ENCODE measurements around the gene CAMTA1.
"Not testable (repeated sequence)": the region's sequence is repeated elsewhere in the genome, so short reads cannot be mapped to it uniquely, and the experiment has no call there.

Gene CAMTA1

DNA sequence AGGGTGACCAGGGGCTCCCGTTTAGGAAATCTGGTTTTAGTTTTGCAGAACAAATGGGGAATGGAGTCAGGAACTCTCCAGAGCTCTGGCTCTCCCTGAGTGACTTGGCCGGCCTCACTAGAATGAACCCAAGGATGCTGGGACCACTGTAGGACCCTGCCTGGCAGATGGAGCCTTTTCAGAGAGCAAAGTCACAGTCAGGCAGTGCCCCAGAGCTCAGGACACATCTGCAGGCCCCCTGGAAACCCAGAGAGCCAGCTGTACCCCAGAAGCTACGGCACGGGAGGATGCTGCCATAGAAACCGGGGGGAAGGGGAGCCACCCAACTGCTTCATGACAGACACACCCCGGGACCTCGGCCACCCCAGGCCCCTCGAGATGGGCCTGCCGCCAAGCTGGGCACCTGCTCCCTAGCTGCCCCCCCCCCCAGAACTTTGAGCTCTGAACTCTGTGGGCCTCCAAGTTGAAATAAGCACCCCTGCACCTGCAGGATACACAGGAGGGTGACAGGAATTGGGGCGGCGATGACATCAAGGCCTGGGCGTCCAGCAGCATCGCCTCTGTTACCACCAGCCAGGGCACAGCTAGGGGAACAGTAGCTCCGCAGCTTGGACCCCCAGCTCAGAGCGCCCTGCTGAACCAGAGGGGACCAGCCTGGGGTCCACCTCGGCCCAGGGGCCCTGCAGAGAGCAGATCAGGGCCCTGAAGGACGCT, 894.1 kb downstream of the CAMTA1 start:
- no peak for DNase-seq

DNA sequence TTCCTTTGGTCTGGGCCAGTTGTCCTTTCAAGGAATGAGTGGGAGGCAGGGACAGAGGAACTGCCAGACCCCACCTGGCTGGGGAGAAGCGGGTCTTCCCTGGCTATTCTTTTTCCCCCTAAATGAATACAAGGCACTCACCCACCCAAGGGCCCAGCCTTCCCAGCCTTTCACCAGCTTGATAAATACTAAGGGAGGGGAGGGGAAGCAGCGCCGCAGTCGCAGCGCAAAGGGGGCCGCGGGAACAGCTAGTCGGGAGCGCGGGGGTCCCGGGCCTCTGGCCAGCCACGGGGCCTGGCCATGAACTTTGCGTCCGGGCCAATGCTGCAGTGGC, 894.6 kb downstream of the CAMTA1 start:
- no peak for DNase-seq

DNA sequence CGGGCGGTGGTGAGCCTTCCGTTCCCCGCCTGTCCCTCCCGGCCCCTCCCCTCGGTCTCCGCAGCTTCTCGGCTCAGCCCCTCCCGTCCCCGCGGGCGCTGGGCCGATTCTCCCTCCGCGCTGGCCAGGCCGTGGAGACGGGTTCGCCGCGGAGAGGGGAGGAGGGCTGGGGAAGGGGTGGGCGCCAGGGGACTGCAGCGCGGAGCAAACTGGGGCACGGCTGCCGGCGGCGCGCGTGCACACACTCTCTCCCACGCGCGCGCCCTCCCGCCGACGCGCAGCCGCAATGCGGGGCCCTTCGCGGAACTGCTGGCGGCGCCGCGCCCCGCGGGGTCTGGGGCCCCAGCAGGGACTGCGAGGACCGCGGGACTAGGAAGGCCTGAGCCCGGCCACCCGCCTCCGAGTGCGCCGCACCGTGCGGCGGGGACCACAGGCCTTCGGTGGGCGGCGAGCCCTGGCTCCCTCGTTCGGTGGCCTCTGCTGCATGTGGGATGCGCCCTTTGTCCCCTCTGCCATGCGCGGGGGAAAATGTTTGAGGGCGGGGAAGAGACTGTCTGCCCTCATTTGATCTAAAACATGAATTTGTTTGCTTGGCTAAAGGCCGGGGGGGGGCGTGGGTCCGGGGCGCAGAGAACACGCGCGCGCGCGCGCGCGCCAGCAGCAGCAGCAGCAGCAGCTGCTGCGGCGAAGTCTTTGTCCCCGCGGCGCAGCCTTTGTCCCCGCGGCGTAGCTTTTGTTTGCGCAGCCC, 895.1 kb downstream of the CAMTA1 start:
- peak; percentile 85 for DNase-seq

DNA sequence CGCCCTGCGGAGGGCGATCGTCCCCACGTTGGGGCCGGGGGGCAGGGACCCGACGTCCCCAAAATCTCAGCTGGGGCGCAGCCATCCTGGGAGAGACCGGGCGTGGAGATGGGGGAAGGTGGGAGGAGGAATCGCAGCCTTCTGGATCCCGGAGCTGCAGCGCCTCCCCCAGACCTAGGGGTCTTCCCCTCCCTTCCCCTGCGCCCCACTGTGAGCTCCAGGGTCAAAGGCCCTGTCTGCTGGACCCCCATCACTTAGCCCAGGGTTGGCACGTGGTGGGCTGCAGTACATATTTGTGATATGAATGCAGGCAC, 895.7 kb downstream of the CAMTA1 start:
- peak; percentile 67 for DNase-seq

DNA sequence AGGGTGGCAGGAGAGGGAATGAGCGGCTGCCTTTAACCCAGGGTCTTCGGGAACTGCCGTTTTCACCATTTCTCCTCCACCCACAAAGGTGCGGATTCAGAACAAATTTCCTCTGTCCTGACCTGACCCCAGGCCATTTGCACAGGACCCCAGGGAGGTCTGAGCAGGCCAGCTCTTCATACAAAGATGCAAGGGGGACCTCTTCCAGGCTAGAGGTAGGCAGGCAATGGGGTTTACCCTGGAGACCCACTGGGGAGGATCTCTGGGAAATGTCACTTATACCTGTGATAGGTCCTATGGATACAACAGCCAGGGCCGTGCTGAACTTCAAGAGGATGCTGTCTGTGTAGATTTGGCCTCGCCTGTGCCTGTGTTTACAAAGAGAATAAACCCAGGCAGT, 896.1 kb downstream of the CAMTA1 start:
- no peak for DNase-seq

DNA sequence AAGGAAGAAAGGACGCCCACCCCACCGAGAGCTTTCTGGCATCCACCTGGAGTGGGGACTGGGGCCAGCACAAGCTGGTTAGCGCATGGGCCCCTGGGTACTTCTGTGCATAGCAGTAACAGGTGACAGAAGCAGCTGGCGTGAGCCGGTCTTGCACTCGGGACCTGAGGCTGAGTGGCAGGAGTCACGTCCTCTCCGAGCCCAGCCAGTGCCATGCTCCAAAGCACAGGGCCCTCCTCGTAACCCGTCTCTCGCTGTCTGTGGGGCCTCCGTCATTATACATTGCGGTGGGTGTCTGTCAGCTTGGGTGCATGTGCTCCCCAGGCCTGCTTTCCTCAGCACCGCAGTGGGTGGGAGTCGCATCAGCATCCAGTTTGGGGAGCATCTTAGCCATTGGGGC, 898.3 kb downstream of the CAMTA1 start:
- DNase-seq = no peak

DNA sequence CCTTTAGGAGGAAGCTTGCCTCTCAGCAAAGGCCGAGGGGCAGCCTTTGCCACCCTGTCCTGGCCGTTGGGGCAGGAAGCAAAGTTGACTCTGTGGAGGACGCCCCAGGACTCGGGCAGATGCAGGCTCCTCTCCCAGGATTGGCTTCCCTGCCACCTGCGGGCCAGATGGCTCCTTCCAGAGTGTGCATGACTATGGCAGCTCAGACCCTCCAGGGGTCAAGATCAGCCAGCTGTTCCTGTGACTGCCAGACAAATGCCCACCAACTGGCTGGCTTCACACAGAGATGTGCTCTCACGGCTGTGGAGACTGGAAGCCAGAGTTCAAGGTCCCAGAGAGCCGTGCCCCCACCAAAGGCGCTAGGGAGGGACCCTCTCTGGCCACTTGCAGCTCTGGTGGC, 898.9 kb downstream of the CAMTA1 start:
- DNase-seq = no peak

DNA sequence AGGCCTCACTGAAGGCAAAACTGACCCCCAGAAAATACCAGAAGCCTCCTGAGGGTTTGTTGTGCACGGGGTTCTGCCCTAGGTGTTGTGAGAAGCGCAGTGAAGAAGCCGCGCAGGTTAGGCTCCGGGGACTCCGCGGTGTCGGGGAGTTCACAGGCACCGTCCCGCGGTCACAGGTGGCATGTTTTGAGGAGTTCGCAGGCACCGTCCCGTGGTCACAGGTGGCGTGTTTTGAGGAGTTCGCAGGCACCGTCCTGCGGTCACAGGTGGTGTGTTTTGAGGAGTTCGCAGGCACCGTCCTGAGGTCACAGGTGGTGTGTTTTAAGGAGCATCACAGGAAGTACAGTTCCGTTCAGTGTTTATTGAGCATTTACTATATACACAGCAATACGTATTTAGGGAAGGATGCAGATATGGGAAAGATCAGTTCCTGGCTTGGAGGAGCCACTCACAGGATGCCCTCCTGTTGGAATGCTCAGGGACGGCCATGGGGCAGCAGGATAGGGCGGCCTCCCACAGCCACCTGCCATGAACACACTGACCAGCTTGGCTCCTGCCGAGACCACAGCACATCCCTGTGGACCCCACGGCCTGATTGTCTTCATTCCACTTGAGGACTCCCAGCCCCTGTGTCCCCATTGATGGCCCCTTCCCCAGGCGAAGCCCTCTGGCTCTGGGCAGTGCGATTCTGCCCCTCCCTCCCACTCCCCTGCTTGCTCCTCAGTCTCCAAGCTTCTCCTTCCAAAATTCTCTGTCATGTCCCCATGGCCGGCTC, 899.8 kb downstream of the CAMTA1 start:
- no peak for DNase-seq

DNA sequence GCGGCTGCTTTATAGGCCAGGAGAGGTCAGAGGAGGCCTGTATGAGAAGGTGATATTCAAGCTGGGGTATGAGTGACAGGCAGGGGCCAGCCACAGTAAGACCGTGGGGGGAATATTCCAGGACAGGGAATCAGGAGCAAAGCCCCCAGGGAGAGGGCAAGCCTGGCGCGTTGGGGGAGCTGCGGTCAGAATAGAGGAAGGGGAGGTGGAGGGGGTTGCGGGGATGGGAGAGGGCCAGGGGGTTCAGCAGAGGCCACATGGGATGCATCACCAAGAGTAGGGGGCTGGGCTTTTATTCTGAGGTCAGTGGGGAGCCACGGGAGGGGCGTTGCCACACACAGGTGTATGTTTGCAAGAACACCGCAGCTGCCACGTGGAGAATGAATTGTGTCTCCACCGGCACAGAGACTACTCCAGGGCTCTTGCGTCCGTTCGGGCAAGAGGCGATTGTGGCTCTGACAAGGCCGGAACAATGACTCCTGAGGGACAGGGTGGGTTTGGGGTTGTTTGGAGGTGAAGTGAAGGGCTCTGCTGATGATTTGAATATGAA, 901.1 kb downstream of the CAMTA1 start:
- no peak for DNase-seq

DNA sequence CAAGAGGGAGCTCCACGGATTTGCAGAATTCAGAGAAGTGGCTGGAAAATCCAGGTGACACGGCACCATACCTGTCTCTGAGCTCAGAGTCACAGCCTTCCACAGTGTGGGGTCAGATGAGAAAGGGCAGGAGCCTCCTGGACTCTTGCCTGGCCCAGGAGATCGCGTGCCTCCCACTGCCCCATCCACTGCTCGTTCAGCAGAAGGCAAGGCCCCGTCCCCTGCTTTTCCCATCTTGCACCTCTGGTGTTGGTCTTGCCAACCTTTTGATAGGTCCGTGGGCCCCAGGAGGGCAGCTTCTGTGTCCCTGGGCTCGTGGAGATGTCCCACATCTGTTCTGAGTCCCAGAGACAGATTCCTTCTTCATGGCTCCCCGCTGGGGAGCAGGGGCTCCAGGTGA, 902.2 kb downstream of the CAMTA1 start:
- no peak for DNase-seq

DNA sequence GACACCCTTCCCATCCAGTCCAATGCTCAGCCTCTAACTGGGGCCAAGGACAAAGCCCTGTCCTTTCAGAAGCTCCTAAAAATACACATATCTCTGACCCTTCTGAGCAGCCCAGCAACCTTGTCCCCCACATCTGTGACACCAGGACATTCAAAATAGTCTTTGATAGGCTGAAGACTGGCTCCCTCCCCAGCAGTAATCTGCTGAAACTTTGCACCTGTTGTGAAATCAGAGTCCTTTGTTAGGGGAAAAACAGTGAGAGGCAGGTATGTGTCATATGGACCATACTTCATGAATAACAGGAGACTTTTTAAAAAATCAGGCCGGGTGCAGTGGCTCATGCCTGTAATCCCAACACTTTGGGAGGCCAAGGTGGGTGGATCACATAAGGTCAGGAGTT, 903.4 kb downstream of the CAMTA1 start:
- no peak for DNase-seq

DNA sequence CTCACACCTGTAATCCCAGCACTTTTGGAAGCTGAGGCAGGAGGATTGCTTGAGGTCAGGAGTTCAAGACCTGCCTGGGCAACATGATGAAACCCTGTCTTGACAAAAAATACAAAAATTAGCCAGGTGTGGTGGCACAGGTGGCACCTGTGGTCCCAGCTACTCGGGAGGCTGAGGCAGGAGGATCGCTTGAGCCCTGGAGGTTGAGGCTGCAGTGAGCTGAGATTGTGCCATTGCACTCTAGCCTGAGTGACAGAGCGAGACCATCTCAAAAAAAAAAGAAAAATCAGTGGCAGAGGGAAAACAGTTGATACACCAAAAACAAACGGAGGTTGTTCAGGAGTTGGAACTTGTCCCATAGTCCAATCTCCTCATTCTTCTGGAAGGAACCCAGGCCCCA, 904.1 kb downstream of the CAMTA1 start:
- not testable (repeated sequence) for DNase-seq

DNA sequence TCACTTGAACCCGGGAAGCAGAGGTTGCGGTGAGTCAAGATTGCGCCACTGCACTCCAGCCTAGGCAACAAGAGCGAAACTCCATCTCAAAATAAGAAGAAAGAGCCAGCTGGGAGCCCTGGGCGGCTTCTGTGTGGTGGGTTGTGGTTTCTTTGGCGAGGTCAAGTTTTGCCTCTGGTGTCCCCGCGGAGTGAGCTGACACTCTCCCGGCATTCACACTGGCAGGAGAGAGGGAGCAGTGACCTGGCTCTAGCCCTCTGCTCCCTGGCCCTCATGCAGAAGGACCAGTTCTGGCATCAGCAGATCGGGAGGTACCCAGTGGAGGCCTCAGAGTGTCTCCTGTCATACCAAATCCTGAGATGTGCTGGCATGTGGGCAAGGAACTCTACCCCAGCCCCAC, 904.8 kb downstream of the CAMTA1 start:
- DNase-seq = no peak

DNA sequence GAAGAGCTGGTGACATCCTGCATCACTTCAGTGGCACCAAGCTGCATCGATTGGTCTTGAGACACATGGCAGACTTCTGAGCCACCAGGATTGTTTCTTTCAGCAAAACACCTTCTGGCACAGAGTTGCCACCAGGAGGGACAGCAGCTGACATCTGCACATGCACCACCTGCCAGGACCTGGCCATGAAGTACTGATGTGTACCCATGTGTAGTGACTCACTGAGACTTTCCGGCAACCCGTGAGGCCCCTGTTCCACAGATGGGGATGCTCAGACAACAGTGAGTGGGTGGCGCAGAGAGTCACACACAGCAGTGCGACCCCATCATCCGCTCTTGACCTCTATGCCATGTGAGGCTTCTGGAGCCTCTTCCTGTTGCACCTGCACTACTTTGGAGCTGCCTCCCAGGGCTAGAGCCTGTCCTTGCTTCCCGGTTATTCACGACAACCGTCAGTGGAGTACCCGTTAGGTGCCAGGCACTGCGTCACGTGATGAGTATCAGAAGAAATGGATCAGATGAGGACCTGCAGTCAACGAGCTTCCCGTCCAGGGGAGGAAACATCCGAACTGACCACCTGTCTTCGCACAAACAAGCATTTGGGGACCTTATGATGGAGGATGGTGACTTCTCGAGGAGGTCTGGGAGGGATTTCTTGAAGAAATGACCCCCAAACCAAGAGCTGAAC, 905.4 kb downstream of the CAMTA1 start:
- DNase-seq = no peak

DNA sequence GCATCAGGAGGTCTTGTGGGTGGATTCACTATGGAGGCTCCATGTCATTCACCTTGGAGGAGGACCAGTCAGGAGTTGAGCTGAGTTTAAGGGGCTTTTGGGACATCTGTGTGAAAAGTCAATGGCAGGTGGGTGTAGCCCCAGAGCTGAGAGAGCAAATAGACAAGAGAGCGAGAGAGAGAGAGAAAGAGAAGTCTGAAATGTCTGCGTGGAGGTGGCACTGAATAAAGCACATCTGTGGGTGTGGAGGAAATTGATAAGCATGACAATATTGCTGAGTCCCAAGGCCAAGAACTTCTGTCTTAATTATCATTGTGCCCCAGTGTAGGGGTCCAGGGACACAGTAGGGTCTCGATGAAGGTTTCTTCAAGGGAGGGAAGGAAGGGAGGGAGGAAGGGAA, 906.3 kb downstream of the CAMTA1 start:
- no peak for DNase-seq

DNA sequence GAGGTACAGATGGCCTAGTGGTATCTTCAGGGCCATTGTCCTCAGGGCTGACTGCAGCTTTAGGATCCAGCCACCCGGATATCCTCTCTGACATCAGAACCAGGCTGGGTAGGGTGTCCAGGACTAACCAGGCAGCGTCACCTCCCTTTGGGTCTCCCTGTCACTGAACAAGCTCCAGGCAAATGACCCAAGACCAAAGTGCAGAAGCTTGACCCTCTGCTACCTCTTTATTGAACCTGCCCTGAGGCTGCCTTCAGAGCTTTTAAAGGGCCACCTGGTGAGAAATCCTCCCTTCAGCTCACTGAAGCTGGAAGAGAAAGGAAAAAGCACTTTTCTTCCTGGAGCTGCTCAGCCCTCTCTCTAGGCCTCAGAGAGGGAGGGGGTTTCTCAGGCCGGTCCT, 906.8 kb downstream of the CAMTA1 start:
- no peak for DNase-seq

DNA sequence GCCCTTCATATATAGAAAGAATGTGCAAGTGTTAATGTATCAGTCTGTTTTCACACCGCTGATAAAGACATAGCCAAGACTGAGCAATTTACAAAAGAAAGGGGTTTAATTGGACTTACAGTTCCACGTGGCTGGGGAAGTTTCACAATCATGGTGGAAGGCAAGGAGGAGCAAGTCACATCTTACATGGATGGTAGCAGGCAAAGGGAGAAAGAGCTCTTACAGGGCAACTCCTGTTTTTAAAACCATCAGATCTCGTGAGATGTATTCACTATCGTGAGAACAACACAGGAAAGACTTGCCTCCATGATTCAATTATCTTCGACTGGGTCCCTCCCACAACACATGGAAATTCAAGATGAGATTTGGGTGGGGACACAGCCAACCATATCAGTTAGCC, 907.8 kb downstream of the CAMTA1 start:
- DNase-seq = not testable (repeated sequence)

DNA sequence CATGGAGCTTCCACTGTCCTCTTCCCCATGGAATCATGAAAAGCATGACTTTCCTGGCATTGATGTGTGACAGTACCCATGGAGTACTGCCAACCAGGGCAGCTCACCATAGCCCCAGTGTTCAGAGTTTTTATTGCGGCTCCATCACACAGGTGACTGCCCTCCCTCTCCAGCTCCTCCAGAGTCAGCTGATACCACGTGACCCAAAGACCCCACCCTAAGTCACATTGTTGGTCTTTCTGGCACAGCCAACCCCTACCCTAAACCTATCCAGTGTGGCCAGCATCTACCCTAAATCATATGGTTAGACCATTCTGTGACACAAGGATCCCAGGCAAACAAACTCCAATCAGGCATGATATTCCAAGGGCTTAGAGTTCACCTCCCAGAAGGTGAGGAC, 908.4 kb downstream of the CAMTA1 start:
- DNase-seq = no peak

DNA sequence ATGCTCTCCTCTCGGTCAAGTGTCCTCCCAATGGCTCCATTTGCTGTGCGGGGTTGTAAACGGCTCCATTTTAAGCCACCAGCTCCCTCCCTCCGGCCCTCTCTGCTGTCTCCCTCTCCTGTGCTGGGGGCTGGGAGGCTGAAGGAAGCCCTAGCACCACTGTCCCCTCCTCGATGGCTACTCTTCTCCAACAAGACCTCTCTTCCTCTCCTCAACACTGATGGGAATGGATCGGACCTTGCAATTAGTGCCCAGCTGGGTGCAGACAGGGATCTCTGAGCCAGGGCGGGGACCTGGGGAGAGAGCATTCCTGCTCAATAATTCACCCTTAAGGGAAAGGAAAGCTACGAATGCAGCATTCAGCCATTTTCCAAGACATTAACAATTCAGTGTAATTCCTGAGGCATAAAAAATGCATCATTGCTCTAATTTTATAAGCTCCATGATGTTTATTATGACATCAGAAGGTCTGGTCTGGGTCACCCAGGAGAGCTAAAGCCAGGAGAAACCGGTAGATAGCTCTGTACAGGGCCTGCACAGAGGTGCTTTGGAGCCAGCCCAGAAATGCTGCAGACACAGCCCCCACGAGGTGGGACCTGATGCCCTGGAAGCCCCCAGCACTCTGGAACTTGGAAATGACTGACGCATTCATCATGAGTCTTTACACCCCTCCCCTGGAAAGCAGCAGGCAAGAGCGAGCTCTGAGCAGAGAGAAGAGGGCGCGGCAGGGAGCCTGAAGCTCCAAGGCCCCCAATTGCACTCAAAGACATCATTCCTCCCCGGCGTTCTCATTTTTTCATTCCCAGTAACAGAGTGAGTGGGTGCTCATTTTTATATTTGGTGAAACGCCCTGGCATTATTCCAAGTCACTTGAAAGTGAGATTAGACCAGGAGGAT, 909.6 kb downstream of the CAMTA1 start:
- DNase-seq = no peak

DNA sequence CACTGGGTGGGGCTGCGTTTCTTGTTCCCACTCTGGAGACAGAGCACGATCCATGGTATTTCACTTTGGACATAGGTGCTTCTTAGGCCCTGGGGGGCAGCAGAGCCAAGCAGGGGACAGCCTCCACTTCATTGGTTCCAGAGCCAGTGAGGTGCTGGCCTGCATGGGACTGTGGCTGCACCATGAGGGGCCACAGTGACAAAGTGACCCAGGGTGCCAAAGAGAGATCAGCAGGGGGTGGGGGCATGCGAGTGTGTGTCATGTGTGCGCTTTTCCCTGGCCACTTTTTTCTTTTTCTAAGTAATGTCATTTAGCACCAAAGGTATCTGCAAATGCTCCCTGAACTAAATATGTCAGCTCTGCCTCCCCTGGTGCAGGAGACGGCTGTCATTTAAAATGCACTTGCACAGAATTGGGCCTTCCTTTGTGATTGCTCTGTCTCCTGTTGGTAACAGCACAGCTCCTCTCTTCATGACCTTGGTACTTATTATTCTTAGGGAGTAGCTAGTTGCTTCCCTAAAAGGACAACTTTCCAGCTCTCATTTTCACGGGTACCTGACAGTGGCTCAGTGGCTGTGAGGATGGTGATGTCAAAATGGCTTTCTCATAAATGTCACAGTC, 910.4 kb downstream of the CAMTA1 start:
- no peak for DNase-seq

DNA sequence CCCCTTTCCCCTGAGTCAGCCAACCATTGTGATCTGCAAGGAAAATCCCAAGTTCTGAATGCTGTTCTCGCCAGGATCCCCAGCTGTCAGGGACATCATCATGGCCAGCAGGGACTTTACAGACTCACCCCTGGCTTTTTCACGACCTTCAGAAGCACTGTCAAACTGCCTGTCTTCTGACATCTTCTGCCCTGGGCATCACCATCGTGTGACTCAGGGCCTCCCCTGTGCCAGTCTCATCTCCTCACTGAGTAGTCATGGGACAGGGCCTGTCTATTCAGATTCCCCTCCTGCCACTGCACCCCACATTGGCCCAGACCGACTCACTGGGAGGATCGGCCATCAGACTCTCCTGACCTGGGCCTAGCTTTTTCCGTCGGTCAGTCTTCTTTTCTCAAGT, 913.4 kb downstream of the CAMTA1 start:
- DNase-seq = no peak

DNA sequence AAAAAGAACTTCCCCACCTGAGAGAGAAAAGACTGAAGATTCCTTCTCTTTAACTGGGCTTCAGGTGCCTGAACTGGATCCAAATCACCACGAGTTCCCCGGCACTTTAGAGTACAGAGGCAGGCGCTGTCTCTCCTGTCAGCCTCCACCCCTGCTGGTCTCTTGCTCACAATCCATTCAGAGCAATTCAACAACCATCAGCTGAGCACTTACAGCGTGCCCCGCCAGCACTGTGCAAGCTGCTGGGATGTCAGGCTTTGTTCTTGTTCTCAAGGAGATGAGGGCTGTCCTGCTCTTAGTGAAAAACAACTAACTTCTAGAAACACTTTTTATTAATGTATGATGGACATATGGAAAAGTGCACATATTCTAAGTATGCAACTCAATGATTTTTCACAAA, 917.1 kb downstream of the CAMTA1 start:
- DNase-seq = no peak

All from activated CD8-positive, alpha-beta memory T cell treated with anti-CD3 and anti-CD28 coated beads for 24 hours (primary cell).